Muscle of arm (tissue), 14 donors: ENCODE measurements around the gene TMEM229B. TPM values are rescaled to one million over a fixed set of nuclear protein-coding genes. Genes with fewer than 3 reads are reported as not detected.
A peak's percentile ranks its signal among the peaks of the same experiment; 100 is the strongest.

ENCODE experiments used
- DNase-seq: peaks from one replicate; pipeline ENCODE4 v3.0.0-alpha.2; 2013
- long read RNA-seq, 11 donors: transcript quantifications; one replicate each; lab custom pipeline, GENCODE V29; 2026
- polyA plus RNA-seq, 12 donors: library from polyadenylated mRNA; unstranded; fragments of 120-200 nt; gene quantifications; one replicate each; pipeline ENCODE4 v1.2.1, GENCODE V29; 2013; ENCODE audit not compliant: insufficient read length in 12 of 12

TMEM229B gene
- under 1 TPM in 10 of 12 donors, not detected in 2; 0.19 to 0.94 (median 0.35) TPM for polyA plus RNA-seq
- long read RNA-seq, donor 1, full-length matches to known transcripts, result 2 of 11 reads
- long read RNA-seq, donor 1, partial matches to known transcripts, result 9 of 11 reads
- long read RNA-seq, donor 1, other reads (novel, unspliced or antisense), result 0 of 11 reads
- long read RNA-seq, donor 2, result 0 reads
- long read RNA-seq, donor 3, result 0 reads
- long read RNA-seq, donor 4, result 0 reads
- long read RNA-seq, donor 5, result 0 reads
- long read RNA-seq, donor 6, result 0 reads
- long read RNA-seq, donor 7, result 0 reads
- long read RNA-seq, donor 8, result 0 reads
- long read RNA-seq, donor 9, result 0 reads
- long read RNA-seq, donor 10, result 0 reads
- long read RNA-seq, donor 11, result 0 reads

DNA sequence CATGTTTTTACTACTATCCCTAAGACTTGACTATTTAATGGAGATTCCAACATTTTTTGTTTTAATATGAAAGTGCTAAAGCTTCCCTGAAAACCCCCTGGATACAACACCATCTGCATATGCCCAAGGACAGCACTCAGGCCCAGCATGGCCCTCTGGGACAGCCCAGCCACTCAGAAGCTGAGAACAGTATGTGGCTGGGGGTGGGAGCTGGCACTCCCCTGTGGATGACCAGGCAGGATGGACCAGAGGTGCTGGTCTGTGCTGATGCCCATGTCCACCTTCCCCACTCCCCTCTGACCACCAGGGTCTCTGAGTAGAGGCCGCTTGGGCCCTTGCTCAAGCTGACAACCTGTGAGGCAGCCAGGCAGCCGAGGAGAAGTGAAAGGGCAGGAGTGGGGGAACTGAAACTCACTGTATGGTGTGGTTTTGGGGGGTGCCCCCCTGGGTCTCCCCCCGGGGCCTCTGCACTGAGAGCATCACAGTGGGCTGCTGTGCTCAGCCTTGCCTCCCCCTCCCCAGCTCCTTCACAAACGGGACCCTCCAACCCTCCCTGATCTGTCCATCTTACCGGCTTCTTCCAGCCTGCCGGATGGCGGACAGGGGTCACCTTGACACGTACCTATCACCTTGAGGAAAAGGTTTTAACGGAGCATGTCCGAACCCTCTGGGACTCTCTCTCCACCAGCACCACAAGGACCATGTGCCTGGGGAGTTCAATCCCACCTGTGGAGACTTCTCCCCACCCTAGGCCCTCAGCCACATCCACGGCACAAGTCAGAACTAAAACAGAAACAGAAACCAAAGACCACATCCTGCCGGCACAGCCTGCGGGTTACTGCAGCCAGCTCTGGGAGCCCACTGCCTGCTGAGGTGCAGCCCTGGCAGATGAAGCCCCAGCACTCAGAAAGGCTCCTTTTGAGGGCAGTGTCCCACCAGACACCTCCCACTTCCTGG, at the start of gene TMEM229B:
Gene TMEM229B, minus strand, starts transcription at position 785 of the 957 bp plus-strand sequence. CDS start 14,798 bp downstream, outside the sequence.
- peak; percentile 8 for DNase-seq

DNA sequence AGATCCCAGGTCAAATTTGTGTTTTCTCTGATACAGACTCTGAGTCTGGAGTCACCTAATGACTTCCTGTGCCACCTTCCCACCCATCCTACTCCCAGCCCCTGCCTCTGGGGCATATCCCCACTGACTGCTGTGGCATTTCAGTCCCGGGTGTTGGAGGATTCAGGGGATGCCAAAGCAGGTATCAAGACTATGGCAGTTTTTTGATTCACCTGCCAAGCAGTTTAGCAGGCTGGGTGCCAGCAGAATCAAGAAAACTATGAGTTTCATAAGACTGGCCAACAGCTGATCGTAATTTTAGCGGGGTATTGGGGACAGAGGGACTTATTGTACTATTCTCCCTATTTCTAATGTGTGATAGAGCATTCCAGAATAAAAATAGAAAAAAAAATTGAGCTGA, 49.2 kb upstream of the TMEM229B start:
- DNase-seq, result no peak

DNA sequence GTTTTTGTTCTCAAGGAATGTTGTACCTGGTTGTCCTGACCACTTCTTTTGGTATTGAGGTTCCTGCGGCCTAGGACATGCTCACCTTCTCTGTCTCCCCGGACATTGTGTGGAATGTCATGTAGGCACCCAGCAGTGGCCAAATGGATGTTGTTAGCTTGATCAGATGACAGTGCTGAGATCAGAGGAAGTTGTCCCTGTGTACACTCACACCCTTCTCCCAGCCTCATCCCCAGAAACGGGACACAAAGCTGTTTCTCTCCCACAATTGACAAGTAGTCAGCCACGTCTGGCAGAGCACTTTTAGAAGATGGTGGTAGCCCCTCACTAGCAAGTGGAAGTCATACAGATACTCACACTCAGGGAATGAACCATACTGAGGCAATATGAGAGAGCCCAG, 47.6 kb upstream of the TMEM229B start:
- no peak for DNase-seq

DNA sequence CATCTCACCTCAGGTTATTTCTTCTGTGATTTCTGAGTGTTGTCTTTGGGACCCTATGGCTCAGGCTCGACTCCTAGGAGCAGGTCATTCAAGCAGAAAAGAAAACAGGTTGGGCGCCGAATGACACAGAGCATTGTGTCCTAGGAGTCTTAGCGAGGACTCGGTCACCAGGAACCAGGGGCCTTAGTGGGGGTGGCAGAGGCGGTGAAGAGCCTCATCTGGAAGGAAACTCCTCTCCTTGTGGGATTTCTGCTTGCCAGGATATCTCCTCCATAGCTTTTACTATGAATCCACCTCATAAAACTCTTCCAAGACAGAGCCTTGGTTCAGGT, 45.2 kb upstream of the TMEM229B start:
- DNase-seq, result no peak

DNA sequence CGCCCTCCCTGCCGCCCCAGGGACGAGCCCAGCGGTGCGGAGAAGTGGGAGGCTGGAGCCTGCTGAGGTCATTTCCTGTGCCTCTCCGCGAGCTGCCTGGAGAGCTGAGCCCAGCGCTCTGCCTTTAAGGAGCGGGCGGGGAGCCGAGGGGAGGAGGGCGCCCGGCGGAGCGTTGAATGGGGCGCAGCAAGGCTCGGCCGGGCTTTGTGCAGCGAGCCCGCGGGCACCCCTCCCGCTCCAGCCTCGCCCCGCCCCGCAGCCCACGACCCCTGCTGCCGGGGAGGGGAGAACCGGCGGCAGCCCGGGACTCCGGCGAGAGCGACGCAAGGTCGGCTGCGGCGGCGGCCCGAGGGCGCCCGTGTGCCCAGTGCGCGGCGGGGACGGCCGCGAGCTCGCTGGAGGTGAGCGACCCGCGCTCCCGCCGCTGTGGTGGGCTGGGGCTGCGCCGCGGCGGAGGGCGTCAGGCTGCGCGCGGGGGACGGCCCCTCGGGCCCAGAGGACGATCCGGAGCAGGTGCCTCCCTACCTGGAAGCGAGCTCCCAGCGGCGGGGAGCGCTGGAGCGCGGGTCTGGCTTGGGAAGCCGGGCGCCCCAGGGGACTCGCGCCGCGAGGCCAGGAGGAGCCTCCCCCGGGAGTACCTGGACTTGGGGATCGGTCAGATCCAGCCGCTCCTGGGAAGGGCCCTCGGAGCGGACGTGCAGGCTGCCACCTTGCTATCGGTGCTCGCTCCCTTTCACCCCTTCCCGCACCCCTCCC, 44.7 kb upstream of the TMEM229B start, which contains the start of gene PLEKHH1:
Gene PLEKHH1, plus strand, starts transcription at position 293 of the 756 bp plus-strand sequence. CDS start 8,578 bp downstream, outside the sequence.
- peak; percentile 52 for DNase-seq

DNA sequence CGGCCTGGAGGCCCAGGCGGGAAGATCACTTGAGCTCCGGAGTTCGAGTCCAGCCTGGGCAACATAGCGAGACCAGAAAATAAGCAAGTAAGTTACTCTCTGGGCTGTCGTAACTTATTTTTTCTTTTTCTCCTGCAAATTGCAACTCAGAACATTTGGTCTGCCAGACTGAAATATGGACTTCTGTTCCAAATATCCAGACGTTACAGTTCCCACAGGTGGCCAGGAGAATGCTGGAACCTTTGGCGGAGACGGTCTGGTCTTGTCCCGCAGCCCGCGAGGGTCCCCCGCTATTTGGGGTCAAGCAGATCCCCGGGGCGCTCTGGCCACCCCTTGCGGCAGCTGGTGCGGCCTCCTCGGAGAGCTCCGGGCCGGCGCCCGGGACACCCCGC, 44.1 kb upstream of the TMEM229B start:
- DNase-seq, result no peak

DNA sequence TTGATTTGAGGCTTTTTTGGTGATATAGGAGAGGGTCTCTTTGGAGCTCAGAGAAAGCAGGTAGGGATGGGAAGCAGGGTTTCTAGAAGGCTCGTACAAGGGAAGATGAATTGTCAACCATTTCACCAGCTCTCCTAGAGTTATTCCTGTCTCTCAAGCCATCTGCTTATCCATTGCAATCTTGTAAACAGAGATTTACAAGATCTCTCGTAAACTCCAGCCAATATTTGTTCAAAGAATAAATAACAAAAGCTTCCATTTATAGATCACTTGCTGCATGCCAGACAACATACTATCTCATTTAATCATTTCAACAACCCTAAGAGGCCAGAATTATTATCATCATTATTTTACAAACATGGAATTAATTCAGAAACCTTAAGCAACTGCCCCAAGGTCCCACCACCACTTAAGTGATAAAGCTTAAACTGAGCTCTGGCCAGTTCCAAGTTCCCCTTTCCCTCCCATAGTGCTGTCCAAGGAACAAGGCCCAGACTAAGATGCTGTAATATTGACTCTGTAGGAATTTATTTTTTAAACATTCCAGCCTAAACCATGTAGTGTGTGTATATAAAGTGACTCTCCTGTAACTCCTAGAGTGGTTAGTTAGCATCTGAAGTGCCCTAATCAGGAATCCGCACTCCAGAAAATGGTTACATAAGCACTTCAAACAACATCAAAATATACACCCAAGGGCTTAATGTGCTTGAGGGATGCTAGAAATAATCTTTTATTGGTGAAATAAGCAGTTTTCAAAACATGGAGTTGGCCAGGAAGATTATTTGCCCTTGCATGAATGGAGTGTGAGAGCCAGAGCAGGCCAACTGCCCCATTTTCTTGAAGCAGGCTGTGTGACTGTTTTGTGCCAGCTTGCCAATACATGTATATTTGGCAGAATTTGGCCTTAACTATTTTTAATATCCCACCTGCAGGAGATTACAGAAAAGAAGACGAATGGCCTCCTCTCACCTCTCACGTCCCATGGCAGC, 41.7 kb upstream of the TMEM229B start:
- DNase-seq, result no peak

DNA sequence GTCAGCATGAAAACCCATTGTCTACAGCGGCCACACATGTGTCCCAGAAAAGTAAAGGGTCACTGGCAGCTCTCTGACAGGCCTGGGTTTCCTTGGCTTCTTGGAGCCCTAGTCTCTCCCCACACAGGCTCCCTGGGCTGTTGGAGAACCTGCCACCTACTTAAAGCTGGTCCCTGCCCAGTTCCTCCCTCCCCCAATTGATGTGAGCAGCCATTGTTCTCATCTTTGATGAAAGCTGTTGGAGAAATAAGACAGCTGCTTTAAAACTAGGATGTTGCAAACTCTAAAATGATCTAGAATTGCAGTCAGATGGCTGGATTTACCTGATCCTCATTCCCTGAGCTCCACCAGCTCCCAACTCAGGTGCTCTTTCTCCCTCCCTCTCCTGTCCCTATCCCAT, 39.8 kb upstream of the TMEM229B start:
- no peak for DNase-seq

DNA sequence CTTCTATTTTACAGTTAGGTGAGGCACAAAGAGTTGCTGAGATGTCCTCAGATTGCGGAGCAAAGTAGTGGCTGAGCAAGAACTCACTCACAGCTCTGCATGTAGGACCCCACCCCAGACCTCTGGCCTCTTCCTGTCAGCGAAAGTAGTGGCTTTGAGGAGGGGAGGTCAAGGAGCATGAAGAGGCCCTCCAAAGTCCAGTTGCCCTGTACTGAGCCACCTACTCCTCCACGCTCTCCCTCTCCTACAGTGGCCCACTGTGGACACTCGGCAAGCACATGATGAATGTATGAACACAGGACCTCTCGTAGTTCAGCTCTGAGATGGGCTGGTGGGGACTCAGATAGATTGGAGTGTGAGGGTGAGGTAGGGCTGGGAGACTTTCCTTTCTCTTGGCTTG, 39.2 kb upstream of the TMEM229B start:
- no peak for DNase-seq

DNA sequence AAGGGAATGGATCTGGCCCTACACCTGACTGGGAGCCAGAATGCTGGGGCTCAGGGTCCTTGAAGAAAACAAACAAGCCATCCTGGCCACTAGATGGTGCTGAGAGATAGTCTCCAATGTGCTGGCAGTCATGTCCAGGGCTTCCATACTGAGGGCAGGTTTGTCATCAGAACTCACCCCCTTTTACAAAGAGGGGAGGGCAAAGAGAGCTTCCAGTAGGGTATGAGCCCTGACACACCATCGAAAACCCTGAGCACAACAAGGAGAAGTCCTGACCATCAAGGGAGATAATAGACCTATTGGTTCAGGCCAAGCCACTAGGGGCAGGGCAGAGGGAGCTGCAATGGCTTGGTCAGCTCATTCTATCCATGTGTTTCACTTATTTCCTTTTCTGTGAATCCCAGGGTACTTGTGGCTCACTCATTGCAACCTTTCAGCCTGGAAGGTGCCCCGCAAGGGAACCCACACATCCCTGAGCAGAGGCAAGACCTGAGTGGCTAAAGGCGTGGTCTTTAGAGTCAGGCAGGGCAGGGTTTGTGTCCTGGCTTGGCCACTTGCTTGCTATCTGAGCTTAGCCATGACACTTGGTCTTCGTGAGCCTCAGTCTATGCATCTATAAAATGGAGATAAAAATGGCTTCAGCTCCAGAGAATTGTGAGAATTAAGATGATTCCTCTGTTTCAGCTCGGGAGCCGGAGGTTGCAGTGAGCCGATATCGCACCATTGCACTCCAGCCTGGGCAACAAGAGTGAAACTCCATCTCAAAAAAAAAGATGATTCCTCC, 38.3 kb upstream of the TMEM229B start:
- peak; percentile 22 for DNase-seq

DNA sequence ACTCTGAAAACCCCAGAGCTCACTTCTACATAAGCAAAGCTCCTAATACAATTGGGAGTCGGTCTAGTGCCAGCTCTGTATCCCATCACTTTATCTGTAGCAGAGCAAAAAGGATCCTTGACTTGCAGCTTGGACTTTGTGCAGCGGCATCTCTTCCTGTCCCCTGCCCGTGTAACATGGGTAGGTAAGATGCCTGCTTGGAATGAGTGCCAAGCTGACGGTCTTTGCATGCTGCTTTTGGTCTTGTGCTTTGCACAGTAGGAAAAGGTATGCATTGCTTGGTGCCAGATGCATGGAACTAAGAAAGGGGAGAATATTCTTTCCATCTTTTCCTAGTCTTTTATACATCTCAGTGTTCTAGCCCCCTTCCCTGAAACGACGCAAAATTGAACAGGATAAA, 37.7 kb upstream of the TMEM229B start:
- no peak for DNase-seq

DNA sequence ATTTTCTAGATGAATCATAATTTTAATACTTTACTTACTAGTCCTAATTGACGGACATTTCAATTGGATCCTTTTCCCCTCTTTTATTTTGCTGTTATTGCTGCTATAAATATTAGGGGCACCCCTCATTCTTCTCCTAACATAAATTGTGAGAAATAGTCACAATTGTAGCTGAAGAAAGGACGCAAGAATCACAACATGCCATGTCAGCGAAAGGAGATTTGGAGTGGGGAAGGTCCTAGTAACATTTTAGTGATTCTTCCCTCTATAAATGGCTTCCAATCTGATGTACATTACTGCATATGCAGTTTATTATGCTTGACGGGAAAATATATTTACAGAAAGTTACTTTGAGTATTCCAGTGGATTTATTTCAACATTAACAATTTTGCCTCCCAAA, 36.9 kb upstream of the TMEM229B start:
- no peak for DNase-seq

DNA sequence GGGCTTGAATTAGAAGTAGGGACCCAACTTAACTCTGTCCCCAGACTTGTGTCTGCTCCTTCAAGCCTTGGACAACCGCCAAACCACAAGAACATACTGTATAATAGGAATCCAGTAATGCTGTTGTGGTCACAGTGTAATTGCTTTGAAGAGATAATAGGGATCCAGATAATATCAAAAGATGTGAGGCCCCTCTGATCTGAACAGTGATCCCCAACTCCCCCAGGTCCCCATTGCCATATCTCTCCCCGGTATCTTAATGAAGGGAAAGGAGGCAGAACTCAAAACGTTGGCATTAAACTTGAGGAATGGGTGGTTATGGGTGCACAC, 36.1 kb upstream of the TMEM229B start:
- no peak for DNase-seq

DNA sequence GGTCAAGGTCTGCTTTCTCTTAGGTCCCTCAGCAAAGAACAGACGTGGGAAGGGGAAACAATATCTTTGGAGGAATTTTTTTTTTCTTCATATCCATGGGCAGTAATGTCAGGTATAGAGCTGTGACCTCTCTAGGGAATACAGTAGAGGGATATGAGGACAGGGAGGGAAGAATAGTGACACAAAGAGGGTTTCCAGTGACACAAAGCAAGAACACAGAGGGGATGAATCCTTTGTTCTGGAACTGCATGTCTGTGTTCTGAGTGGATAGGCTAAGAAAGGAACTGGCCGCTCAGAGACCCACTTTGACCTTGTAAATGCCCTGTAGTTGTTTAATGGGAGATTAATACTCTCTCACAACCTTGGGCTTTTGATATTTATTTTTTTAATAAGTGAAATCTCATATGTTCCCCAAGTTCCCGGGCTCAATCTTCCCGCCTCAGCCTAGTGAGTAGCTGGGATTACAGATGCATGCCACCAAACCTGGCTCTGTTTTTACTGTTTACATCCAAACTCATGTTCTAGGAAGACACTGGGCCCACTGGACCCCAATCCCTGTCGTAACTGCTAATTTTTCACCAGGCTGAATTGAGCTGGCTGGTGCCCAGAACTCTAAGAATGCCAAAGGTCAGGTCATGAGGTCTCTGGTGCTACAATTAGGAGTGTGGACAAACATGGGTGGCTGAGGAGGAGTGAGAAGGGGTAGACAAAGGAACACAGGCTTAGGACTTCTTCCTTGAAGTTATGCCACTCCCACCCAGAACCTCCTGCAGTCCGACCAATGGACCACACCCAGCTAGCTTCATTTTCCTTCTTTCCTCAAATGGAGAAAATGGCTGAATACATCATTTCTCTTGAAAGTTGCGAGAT, 35.5 kb upstream of the TMEM229B start:
- DNase-seq, result no peak

DNA sequence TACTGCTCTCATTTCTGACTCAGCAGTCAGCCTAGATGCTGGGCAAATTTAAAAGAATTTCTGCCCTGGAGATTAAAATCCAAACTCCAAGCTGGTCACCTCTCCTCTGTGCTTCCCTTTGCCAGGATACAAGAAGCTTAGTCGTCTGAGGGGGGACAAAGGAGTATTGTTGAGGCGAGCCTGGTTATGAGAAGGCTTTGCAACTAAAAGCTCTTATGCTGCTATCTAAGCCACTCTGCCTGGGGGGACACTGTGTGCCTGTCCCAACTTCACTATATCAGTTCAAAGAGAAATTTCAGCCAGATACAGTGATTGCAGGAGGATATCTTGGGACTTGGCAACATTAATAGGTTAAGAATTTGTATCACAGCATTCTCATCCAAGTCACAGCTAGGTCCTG, 33.7 kb upstream of the TMEM229B start:
- DNase-seq, result no peak

DNA sequence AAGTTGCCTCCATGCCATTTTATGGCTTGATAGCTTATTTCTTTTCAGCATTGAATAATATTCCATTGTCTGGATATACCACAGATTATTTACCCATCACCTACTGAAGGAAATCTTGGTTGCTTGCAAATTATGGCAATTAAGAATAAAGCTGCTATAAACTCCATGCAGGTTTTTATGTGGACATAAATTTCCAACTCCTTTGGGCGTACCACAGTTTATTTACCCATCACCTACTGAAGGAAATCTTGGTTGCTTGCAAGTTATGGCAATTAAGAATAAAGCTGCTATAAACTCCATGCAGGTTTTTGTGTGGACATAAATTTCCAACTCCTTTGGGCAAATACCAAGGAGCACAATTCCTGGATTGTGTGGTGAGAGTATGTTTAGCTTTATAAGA, 32.0 kb upstream of the TMEM229B start:
- no peak for DNase-seq

DNA sequence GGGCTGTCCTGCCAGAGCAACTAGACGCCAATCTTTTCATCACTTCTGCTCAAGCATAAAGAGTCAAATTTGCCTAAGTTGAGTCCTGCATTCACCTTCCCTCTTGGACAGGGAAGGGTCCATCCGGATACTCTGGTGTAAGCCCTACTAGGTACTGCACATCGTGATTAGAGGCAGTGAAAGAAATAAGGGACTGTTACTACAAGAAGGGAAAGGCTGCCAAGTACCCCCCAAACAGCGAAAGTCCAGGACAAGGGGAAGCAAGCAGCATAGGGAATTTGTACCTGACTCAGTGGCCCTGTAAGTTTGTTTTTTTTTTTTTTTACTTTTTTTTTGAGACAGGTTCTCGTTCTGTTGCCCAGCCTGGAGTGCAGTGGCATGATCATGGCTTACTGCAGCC, 30.9 kb upstream of the TMEM229B start:
- no peak for DNase-seq

DNA sequence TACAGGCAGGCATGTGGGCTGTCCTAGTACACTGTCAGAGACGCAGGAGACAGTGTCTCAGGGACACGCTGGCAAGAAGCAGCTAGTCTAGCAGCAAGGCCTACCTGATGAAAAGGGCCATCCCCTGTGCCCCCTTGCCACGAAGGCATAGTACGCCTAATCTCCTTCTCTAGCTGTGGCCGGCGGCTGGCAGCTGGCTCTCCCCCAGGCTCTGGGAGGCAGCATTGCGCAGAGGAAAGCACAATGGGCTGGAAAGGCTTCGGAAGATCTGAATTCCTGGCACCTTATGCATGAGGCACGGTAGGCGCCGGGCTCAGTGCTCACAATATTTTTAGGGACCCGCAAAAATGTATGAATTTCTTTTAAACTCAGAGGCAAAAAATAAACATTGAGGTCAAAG, 28.6 kb upstream of the TMEM229B start:
- DNase-seq, result no peak

DNA sequence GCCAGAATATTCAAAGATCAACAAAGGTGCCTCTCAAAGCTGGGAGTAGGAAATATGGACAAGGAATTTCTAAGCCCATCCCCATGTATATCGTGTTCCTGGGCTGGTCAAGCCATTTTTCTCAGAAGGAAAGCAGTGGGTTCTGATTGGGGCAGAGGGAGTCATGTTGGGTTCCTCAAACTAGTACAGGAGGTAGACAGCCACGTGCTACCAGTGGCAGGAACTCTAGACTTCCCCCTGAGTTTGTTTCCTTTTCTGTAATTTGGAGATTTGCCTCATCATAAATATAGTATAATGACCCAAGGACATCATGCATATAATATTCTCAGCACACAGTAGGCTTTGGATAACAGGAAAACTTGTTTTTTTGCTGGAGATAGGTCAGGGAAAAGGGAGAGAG, 28.2 kb upstream of the TMEM229B start:
- DNase-seq, result no peak
